Esophagus muscularis mucosa (tissue), 4 donors: ENCODE data around the gene CTNNA3. TPM values are rescaled to one million over a fixed set of nuclear protein-coding genes. Genes with fewer than 3 reads are reported as not detected.

Experiments
- DNase-seq: peaks from one replicate; pipeline ENCODE4 v3.0.0-alpha.2; 2017; ENCODE audit errors: extremely low spot score
- H3K27ac ChIP-seq, 4 donors: fragments of 200-600 bp; sonication (generic); replicated peaks in 1 of 4; 1 replicate in 3 of 4; 2 replicates in 1 of 4; pipeline ENCODE4 v1.5.1; 2016 to 2019; ENCODE audit warnings: mild to moderate bottlenecking in 1 of 4
- H3K27me3 ChIP-seq, 4 donors: fragments of 200-600 bp; sonication (generic); one replicate each; pipeline versions ENCODE4 v1.5.1 to v1.6.0; 2016 to 2019
- H3K36me3 ChIP-seq, 4 donors: fragments of 200-600 bp; sonication (generic); one replicate each; pipeline ENCODE4 v1.5.1; 2016 to 2019
- H3K4me1 ChIP-seq, 4 donors: fragments of 200-600 bp; sonication (generic); one replicate each; pipeline ENCODE4 v1.5.1; 2016 to 2019
- H3K4me3 ChIP-seq, 4 donors: fragments of 200-600 bp; sonication (generic); 1 replicate in 2 of 4; 2 replicates in 2 of 4; pipeline ENCODE4 v1.5.1; 2016 to 2019; ENCODE audit warnings: mild to moderate bottlenecking in 4 of 4, moderate library complexity in 1 of 4
- H3K9me3 ChIP-seq, 4 donors: fragments of 200-600 bp; sonication (generic); 1 replicate in 3 of 4; 2 replicates in 1 of 4; pipeline ENCODE4 v1.5.1; 2016 to 2019
- EP300 ChIP-seq: sonication (generic); formaldehyde crosslinking; IDR thresholded peaks from one replicate; pipeline ENCODE4 v1.6.1; 2017; ENCODE audit warnings: antibody characterized with exemption
- POLR2A ChIP-seq: fragments of 450-650 bp; IDR thresholded peaks from one replicate; pipeline ENCODE4 v1.6.1; 2017; ENCODE audit warnings: antibody characterized with exemption, moderate library complexity, mild to moderate bottlenecking, low read depth
- POLR2AphosphoS5 ChIP-seq, 2 donors: sonication (generic); formaldehyde crosslinking; IDR thresholded peaks; one replicate each; pipeline ENCODE4 v1.6.1; 2017; ENCODE audit warnings: antibody characterized with exemption in 2 of 2
- WGBS: methylation state at CpG from one replicate; pipeline ENCODE4 v1.1.5; 2018; 5-methylcytosine and 5-hydroxymethylcytosine counted together
- intact Hi-C: fragments of 100-400 bp; cut with DNase I; formaldehyde crosslinking; loops from one replicate; pipeline ENCODE4 v1.15.1; 2023
- total RNA-seq, 4 donors: library from RNA; depleted of rRNA; stranded (reverse); fragments of >200 nt; gene quantifications; one replicate each; pipeline versions ENCODE4 v1.1.0 to v1.2.1, GENCODE V29; 2016
- TF ChIP-seq, protein P1 (sequence below), 3 experiments: fragments of 200-600 bp in 2 of 3; fragments of 450-650 bp in 1 of 3; sonication (generic) in 2 of 3; IDR thresholded peaks; one replicate each; pipeline ENCODE4 v1.5.1; 2017 to 2019; ENCODE audit warnings: antibody characterized with exemption in 3 of 3, mild to moderate bottlenecking in 2 of 3, moderate library complexity in 1 of 3

The CTNNA3 gene
- total RNA-seq, 4 donors from 2014 or later = 5.1 to 27.8 (median 17.6) TPM

DNA sequence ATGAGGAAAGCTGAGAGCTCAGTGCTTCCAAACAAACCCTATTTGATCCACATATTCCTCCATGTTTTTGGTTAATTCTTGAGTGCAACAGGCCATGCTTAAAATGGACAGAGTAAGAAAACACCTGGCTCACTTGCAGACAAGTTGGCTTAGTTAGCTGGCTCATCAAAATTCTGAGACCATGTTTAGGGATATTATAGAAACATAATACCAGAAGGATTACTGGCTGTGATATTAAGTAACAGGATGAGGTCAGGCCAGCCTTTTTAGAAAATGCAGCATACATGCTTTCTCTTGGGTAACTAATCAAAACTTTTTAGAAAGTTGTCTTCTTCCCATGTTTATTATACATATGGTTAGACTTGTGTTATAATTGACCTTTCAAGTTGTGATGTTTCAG lies 1637.4 kb downstream of the CTNNA3 start:
- Histone ChIP-seq H3K27me3 (no peaks in the 10 kb centered on the region), H3K4me1 (no peaks in the 10 kb centered on the region), H3K36me3 (no peaks in the 10 kb centered on the region), H3K27ac (no peak overlapping the region), H3K4me3 (no peak overlapping the region), H3K9me3 (no peaks in the 10 kb centered on the region)
- no peak for DNase-seq
- no peak for TF ChIP-seq POLR2A
- TF ChIP-seq POLR2AphosphoS5 (IDR thresholded peaks at IDR 0.05) = no peak
- TF ChIP-seq EP300 = no peak
- TF ChIP-seq, protein P1, sequence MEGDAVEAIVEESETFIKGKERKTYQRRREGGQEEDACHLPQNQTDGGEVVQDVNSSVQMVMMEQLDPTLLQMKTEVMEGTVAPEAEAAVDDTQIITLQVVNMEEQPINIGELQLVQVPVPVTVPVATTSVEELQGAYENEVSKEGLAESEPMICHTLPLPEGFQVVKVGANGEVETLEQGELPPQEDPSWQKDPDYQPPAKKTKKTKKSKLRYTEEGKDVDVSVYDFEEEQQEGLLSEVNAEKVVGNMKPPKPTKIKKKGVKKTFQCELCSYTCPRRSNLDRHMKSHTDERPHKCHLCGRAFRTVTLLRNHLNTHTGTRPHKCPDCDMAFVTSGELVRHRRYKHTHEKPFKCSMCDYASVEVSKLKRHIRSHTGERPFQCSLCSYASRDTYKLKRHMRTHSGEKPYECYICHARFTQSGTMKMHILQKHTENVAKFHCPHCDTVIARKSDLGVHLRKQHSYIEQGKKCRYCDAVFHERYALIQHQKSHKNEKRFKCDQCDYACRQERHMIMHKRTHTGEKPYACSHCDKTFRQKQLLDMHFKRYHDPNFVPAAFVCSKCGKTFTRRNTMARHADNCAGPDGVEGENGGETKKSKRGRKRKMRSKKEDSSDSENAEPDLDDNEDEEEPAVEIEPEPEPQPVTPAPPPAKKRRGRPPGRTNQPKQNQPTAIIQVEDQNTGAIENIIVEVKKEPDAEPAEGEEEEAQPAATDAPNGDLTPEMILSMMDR (IDR thresholded peaks at IDR 0.05) = no peak
- intact Hi-C loops = no loop called here

DNA sequence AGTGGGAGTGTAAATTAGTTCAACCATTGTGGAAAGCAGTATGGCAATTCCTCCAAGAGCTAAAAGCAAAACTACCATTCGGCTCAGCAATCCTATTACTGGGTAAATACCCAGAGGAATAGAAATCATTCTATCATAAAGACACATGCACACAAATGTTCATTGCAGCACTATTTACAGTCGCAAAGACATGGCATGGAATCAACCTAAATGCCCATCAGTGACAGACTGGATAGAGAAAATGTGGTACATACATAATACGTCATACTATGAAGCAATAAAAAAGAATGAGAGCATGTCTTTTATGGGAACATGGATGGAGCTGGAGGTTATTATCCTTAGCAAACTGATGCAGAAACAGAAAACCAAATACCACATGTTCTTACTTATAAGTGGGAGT lies 1646.7 kb downstream of the CTNNA3 start:
- Histone ChIP-seq H3K27ac (no peak overlapping the region), H3K9me3 (peaks cover 0 to 10% (median 4%) of the 10 kb centered on the region in 4 donors), H3K4me3 (no peak overlapping the region), H3K36me3 (no peaks in the 10 kb centered on the region), H3K27me3 (no peaks in the 10 kb centered on the region), H3K4me1 (no peaks in the 10 kb centered on the region)
- TF ChIP-seq POLR2A (no peak), POLR2AphosphoS5 (IDR thresholded peaks at IDR 0.05) (no peak), EP300 (no peak)
- TF ChIP-seq, protein P1 (IDR thresholded peaks at IDR 0.05) = no peak
- DNase-seq = no peak
- intact Hi-C loops = no loop called here
- 87% methylated on average over 3 of the region's 3 CpGs for WGBS

DNA sequence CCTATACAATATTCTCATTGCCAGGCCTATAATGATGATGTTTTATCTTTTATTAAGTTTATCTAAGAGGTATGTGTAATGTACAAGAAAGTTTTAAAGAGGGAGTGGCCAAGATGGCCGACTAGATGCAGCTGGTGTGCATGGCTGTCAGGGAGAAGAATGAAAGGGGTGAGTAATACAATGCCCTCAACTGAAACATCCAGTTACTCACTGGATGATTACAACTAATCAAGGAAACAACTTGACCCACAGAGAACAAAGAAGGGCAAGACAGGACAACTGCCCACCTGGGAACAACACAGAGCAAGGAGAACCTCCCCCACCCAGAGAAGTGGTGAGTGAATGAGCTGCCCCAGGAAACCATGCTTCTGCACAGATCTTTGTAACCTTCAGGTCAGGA lies 1650.1 kb downstream of the CTNNA3 start:
- H3K9me3 ChIP-seq = peaks cover 0 to 10% (median 4%) of the 10 kb centered on the region in 4 donors
- H3K27me3 ChIP-seq = no peaks in the 10 kb centered on the region
- intact Hi-C loops = no loop called here
- no peaks in the 10 kb centered on the region for H3K4me1 ChIP-seq
- no peak for DNase-seq
- TF ChIP-seq POLR2A = no peak
- no peak for TF ChIP-seq POLR2AphosphoS5 (IDR thresholded peaks at IDR 0.05)
- TF ChIP-seq, protein P1 (IDR thresholded peaks at IDR 0.05) = no peak
- TF ChIP-seq EP300 = no peak
- H3K27ac ChIP-seq = no peak overlapping the region
- no peaks in the 10 kb centered on the region for H3K36me3 ChIP-seq
- WGBS = 88% methylated on average over 1 of the region's 1 CpG
- no peak overlapping the region for H3K4me3 ChIP-seq

DNA sequence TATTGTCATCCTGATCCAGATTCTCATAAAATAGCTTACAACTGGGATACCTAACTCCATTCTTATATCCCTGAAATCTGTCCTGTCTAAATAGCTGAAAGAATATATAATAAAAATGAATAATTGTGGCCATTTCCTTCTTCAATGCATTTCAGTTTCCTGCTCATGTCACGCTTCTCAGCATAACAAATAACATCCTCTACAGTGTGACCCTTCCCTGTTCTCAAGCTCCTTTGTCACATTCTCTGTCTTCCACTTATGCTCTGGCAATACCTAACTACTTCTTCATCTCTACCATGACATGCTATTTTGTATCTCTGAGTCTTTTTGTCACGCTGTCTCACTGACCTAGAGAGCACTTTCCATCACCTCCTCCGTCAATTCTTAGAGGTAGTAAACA lies 1654.2 kb downstream of the CTNNA3 start:
- H3K9me3 ChIP-seq = peaks cover 0 to 5% (median 0%) of the 10 kb centered on the region in 4 donors
- H3K36me3 ChIP-seq = no peaks in the 10 kb centered on the region
- H3K27ac ChIP-seq = no peak overlapping the region
- no peaks in the 10 kb centered on the region for H3K27me3 ChIP-seq
- no peak overlapping the region for H3K4me3 ChIP-seq
- no peak for DNase-seq
- intact Hi-C loops = no loop called here
- WGBS = 73% methylated on average over 3 of the region's 3 CpGs
- no peaks in the 10 kb centered on the region for H3K4me1 ChIP-seq
- TF ChIP-seq EP300 = no peak
- no peak for TF ChIP-seq POLR2A
- TF ChIP-seq, protein P1 (IDR thresholded peaks at IDR 0.05) = no peak
- no peak for TF ChIP-seq POLR2AphosphoS5 (IDR thresholded peaks at IDR 0.05)

DNA sequence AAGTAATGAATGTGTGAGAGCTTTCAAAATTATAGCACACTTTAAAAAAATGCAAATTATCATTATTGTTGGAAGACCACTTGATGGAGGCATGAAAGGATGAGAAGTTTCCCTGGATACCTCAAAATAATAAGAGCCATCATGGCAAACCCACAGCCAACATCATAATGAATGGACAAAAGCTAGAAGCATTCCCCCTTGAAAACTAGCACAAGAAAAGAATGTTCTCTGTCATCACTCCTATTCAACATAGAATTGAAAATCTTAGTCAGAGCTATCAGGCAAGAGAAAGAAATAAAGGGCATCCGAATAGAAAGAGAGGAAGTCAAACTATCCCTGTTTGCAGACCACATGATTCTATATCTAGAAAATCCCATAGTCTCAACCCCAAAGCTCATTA lies 1657.4 kb downstream of the CTNNA3 start:
- no peaks in the 10 kb centered on the region for H3K36me3 ChIP-seq
- no peaks in the 10 kb centered on the region for H3K4me1 ChIP-seq
- DNase-seq = no peak
- TF ChIP-seq POLR2A (no peak), POLR2AphosphoS5 (IDR thresholded peaks at IDR 0.05) (no peak), EP300 (no peak)
- TF ChIP-seq, protein P1 (IDR thresholded peaks at IDR 0.05) = no peak
- no peak overlapping the region for H3K27ac ChIP-seq
- intact Hi-C loops = no loop called here
- no peak overlapping the region for H3K4me3 ChIP-seq
- H3K9me3 ChIP-seq = no peaks in the 10 kb centered on the region
- 77% methylated on average over 1 of the region's 1 CpG for WGBS
- no peaks in the 10 kb centered on the region for H3K27me3 ChIP-seq
